Hematopoietic multipotent progenitor cell (in vitro differentiated cells): Measurements from ENCODE around the gene SNHG17. TPM values are rescaled to one million over a fixed set of nuclear protein-coding genes. Genes with fewer than 3 reads are reported as not detected.

Experiments
- DNase-seq, 3 donors: peaks; one replicate each; pipeline ENCODE4 v3.0.0-alpha.2; 2011 to 2015; ENCODE audit warnings: low read depth in 2 of 3, low spot score in 2 of 3
- small RNA-seq: library from RNA; depleted of rRNA; stranded (forward); fragments of <200 nt; gene quantifications from one replicate; pipeline ENCODE3, GENCODE V24; 2012
- total RNA-seq: library from RNA; depleted of rRNA; stranded (reverse); fragments of >200 nt; gene quantifications from one replicate; pipeline ENCODE4 v1.2.3, GENCODE V29; 2012

Gene SNHG17
- total RNA-seq, 1 donor: 13.2 TPM

DNA sequence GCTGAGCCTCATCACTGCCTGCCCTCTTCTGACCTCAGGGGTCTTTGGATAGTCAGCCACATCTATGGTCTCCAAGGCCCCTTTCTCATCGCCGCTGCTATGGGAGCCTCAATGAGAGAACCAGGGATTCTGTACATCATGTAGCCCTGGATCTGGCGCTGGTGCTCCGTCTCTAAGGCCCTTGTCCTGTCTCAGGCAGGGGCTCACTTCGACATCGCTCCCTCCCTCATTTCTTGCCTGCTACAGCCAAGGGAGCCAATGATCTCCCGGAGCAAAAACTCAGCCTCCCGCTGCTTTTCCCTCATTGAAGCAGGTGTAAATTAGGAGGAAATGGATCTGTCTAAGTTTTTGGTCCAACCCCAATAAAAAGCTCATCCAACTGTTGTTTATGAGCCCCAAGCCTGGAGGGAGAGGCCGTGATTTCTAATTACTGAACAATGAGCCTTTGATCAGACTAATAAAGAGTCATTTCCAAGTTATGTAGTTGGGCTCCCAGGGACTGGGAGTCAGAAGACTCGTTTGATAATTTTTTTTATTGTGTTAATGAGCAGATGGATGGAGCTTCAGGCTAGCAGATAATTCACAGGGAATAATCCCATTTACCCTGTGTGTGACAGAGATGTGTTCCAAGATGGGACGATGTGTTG, 58.0 kb downstream of the SNHG17 start:
- DNase-seq: no peak

DNA sequence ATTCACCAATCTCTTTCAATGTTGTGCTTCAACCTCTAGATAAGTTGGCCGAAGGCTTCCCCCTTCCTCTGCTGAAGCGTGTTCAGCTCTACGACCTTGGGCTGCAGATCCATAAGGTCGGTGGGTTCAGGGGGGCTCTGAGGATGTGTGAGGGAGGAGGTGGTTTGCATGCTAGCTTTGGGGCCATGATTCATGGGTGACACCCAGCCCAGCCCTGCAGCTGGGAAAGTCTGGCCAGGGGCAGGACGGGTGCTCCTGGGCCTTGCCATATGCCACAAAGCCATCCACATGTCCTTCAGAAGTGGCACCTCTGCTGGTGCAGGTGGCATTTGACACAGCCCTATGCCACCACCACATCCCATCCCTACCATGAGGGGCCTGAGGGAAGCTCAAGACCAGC, 61.2 kb downstream of the SNHG17 start:
- no peak for DNase-seq

DNA sequence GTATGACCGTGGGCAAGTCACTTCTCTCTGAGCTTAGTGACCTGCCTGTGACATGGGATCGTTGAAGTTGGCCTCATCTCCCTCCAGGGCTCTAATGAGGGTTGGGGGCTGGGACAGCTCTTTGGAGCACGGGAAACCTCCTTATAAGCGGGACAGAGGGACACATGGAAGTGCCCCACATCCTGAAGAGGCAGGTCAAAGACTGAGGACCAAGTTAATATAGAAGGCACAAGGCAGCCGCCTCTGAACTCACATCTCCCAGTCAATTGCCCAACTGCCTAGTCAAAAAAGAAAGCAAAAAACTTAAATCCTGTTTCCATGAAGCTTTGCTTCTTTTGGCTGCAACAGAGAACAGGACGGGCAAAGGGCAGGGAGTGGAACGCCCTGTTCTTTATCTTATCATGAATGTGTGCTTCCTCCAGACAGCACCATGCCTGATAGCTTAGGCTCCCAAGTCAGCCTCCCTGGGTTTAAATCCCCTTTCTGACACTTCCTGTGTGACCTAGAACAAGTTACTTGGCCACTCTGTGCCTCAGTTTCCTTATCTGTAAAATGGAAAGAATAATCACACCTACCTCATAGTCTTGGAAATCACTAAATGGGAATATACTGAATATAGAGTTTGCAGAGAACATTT, 61.8 kb downstream of the SNHG17 start:
- DNase-seq: no peak

DNA sequence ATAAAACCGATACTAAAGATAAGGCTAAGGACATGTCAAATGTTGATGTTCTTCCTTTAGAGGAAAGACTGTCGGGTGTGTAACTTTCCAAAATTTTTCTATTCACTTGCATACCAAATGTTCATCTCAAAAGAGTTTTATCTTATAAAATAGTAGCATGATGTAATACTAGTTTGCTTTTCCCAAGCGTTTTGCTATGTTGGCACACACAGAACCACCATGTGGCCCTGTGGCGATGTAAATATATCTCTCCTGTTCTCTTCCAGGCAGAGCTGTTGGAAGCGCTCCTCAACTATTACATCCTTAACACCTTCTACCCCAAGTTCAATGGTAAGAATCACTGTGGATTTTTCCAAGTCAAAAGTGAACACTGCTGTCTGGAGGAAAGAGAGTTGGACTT, 62.3 kb downstream of the SNHG17 start:
- DNase-seq: no peak

Small RNA genes lying within 50 kb of the gene (small RNA-seq; reads per million reads assigned to genes)
- gene RF00056: not detected
- gene SNORA60: 26.0 reads per million, percentile 95 among the genes with 10 or more reads in this experiment
- gene SNORA71A: 1,101 reads per million, percentile 99 among the genes with 10 or more reads in this experiment
- 2,109 reads per million, percentile 99 among the genes with 10 or more reads in this experiment for gene SNORA71B
- 12.4 reads per million, percentile 93 among the genes with 10 or more reads in this experiment for gene SNORA71C
- 30,558 reads per million, percentile 100 among the genes with 10 or more reads in this experiment for gene SNORA71D
- not detected for gene SNORA71E

Other genes with a start within 250 kb of the SNHG17 start
- not detected for gene KIAA1755, start 174.6 kb downstream of the SNHG17 start, total RNA-seq
- 0.27 TPM for gene BPI, start 131.2 kb downstream of the SNHG17 start, total RNA-seq
- not detected for gene LBP, start 88.8 kb downstream of the SNHG17 start, total RNA-seq
- gene RALGAPB, start 37.5 kb upstream of the SNHG17 start, total RNA-seq: 23.7 TPM
- not detected for gene ADIG, start 145.9 kb upstream of the SNHG17 start, total RNA-seq
- gene ARHGAP40, start 166.5 kb upstream of the SNHG17 start, total RNA-seq: not detected